Vagina (tissue), 2 donors: ENCODE data around the gene MAML3.

Experiments used
- POLR2A ChIP-seq, 2 donors: fragments of 450-650 bp; IDR thresholded peaks; one replicate each; pipeline ENCODE4 v1.6.1; 2017; ENCODE audit warnings: antibody characterized with exemption in 2 of 2, mild to moderate bottlenecking in 2 of 2, moderate library complexity in 2 of 2
- POLR2AphosphoS5 ChIP-seq, 2 donors: sonication (generic); formaldehyde crosslinking; IDR thresholded peaks; one replicate each; pipeline ENCODE4 v1.9.0; 2017; ENCODE audit warnings: antibody characterized with exemption in 2 of 2, mild to moderate bottlenecking in 2 of 2, low read depth in 1 of 2; ENCODE audit not compliant: insufficient read depth in 1 of 2
- TF ChIP-seq, protein P1 (sequence below), 3 experiments: fragments of 450-650 bp in 2 of 3; fragments of 200-600 bp in 1 of 3; sonication (generic) in 1 of 3; IDR thresholded peaks; one replicate each; pipeline ENCODE4 v1.5.1; 2017 to 2019; ENCODE audit warnings: antibody characterized with exemption in 3 of 3, mild to moderate bottlenecking in 2 of 3, moderate library complexity in 2 of 3

DNA sequence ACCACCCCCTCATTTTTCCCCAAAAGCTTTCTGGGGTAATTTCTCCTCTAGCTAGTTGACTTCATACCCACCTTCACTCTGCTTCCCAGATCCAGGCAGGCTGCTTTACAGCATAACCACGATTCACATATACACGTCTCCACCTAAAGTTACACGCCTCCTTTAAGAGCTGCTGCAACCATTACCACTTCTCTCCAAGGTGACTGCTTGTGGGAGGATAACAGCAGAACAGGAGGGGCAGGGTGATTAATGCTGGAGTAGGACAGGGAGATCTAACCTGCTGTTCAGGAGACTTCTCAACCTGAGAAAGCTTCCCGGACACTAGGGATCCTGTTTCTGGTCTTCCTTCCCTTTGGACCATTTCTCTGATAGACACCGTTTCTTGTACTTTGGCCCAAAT lies 411.0 kb downstream of the MAML3 start:
- TF ChIP-seq, protein P1, sequence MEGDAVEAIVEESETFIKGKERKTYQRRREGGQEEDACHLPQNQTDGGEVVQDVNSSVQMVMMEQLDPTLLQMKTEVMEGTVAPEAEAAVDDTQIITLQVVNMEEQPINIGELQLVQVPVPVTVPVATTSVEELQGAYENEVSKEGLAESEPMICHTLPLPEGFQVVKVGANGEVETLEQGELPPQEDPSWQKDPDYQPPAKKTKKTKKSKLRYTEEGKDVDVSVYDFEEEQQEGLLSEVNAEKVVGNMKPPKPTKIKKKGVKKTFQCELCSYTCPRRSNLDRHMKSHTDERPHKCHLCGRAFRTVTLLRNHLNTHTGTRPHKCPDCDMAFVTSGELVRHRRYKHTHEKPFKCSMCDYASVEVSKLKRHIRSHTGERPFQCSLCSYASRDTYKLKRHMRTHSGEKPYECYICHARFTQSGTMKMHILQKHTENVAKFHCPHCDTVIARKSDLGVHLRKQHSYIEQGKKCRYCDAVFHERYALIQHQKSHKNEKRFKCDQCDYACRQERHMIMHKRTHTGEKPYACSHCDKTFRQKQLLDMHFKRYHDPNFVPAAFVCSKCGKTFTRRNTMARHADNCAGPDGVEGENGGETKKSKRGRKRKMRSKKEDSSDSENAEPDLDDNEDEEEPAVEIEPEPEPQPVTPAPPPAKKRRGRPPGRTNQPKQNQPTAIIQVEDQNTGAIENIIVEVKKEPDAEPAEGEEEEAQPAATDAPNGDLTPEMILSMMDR (IDR thresholded peaks at IDR 0.05), result no peak
- no peak for TF ChIP-seq POLR2A (IDR thresholded peaks at IDR 0.05)
- TF ChIP-seq POLR2AphosphoS5 (IDR thresholded peaks at IDR 0.05; ENCODE audit: insufficient read depth in 1 of 2, low read depth in 1 of 2), result no peak
